Lower lobe of right lung (tissue), 2 donors: ENCODE results near the gene ZFHX3. TPM values are rescaled to one million over a fixed set of nuclear protein-coding genes. Genes with fewer than 3 reads are reported as not detected.

ENCODE experiments used
- ATAC-seq, 2 donors: fragments of 200-7000 bp; cut with Tn5 transposase; one replicate each; pipeline ENCODE4 v1.9.1; 2020 to 2022; ENCODE audit warnings: mild to moderate bottlenecking in 2 of 2, moderate library complexity in 2 of 2
- DNase-seq: peaks from one replicate; pipeline ENCODE4 v3.0.0-alpha.2; 2020
- H3K27ac ChIP-seq: fragments of 200-600 bp; one replicate; pipeline ENCODE4 v1.8.0; 2022
- H3K27me3 ChIP-seq: fragments of 200-600 bp; one replicate; pipeline ENCODE4 v1.8.0; 2022; ENCODE audit warnings: low read depth
- H3K36me3 ChIP-seq: fragments of 200-600 bp; one replicate; pipeline ENCODE4 v1.8.0; 2022; ENCODE audit warnings: mild to moderate bottlenecking
- H3K4me1 ChIP-seq: fragments of 200-600 bp; one replicate; pipeline ENCODE4 v1.8.0; 2022
- H3K4me3 ChIP-seq: fragments of 200-600 bp; one replicate; pipeline ENCODE4 v1.8.0; 2022; ENCODE audit warnings: mild to moderate bottlenecking
- H3K9me3 ChIP-seq: fragments of 200-600 bp; one replicate; pipeline ENCODE4 v1.8.0; 2022
- intact Hi-C: fragments of 100-400 bp; cut with DNase I; formaldehyde crosslinking; loops from one replicate; pipeline ENCODE4 v1.11.0; 2022
- total RNA-seq: library from RNA; stranded (reverse); fragmentation: NEBNext Ultra II Directional; extraction: Animal tissue kit (Norgen Biotek cat#: 25700); gene quantifications from one replicate; pipeline ENCODE4 v1.2.1, GENCODE V29; 2021
- TF ChIP-seq, protein P1 (sequence below): fragments of 200-600 bp; IDR thresholded peaks from one replicate; pipeline ENCODE4 v1.8.0; 2022; ENCODE audit warnings: antibody characterized with exemption, mild to moderate bottlenecking
- donor health status: DM: no; HTN: yes; CAD: no; lungs with severe emphysema.

The ZFHX3 gene
- total RNA-seq, 1 donor from 2014 or later: 29.3 TPM

DNA sequence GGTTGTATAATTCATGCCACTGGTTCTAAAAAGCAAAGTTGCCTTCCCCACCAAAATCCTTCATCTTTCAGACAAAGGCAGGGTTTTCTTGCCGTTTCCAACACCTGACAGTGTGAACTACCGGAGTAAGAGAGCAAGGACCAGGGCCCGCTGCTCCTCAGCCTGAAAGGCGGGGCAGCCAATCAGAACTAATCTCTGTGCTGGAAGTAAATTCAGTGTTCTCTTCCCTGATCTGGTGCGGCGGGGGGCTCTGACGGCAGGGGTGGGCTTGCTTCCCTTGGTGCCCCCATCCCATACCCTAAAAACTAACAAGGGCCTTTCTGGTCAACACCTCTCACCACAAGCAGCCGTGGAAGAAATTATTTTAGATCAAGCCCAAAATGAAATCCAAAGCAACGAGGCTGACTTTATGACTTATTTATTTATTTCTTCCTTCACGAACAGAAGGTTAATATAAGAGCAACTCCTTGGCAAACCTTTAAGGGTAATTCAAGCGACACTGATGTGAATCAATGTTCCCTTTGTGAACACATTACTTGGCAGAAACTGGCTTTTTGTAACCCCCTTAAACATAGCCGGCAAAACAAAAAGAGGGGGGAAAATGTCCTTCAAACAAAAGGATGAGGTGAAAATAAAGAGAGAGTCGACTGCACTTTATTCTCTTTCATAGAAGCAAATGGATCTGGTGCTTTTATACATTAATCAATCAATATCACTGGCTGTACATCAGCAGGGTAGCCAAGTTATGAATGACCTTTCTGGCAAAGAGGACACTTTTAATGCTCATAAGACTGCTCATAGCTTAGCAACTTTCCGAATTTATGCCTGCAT is 189.9 kb downstream of the ZFHX3 start:
- H3K27ac ChIP-seq: no peak overlapping the region
- ATAC-seq: no peak
- no peaks in the 10 kb centered on the region for H3K27me3 ChIP-seq
- intact Hi-C loops: no loop called here
- no peak for DNase-seq
- peaks cover 17% of the 10 kb centered on the region for H3K4me1 ChIP-seq
- no peaks in the 10 kb centered on the region for H3K9me3 ChIP-seq
- no peak overlapping the region for H3K4me3 ChIP-seq
- TF ChIP-seq, protein P1, sequence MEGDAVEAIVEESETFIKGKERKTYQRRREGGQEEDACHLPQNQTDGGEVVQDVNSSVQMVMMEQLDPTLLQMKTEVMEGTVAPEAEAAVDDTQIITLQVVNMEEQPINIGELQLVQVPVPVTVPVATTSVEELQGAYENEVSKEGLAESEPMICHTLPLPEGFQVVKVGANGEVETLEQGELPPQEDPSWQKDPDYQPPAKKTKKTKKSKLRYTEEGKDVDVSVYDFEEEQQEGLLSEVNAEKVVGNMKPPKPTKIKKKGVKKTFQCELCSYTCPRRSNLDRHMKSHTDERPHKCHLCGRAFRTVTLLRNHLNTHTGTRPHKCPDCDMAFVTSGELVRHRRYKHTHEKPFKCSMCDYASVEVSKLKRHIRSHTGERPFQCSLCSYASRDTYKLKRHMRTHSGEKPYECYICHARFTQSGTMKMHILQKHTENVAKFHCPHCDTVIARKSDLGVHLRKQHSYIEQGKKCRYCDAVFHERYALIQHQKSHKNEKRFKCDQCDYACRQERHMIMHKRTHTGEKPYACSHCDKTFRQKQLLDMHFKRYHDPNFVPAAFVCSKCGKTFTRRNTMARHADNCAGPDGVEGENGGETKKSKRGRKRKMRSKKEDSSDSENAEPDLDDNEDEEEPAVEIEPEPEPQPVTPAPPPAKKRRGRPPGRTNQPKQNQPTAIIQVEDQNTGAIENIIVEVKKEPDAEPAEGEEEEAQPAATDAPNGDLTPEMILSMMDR: no peak
- no peaks in the 10 kb centered on the region for H3K36me3 ChIP-seq

GRCh38 chr16:72856797-72857196 is 191.1 kb downstream of the ZFHX3 start:
- TF ChIP-seq, protein P1: no peak
- intact Hi-C loops: no loop called here

GRCh38 chr16:72854267-72854959 is 193.5 kb downstream of the ZFHX3 start:
- intact Hi-C loops: no loop called here
- peak in 1 of 2 donors; percentile 18 for ATAC-seq
- Histone ChIP-seq H3K9me3 (no peaks in the 10 kb centered on the region), H3K27ac (no peak overlapping the region), H3K4me1 (peaks cover 20% of the 10 kb centered on the region), H3K36me3 (no peaks in the 10 kb centered on the region), H3K27me3 (no peaks in the 10 kb centered on the region), H3K4me3 (no peak overlapping the region)
- TF ChIP-seq, protein P1: no peak
- DNase-seq: no peak

More at GRCh38 chr16:72856797-72857196, 191.1 kb downstream of the ZFHX3 start:
- Histone ChIP-seq H3K27me3 (no peaks in the 10 kb centered on the region), H3K4me3 (no peak overlapping the region), H3K9me3 (no peaks in the 10 kb centered on the region), H3K27ac (no peak overlapping the region), H3K4me1 (peaks cover 17% of the 10 kb centered on the region), H3K36me3 (no peaks in the 10 kb centered on the region)
- DNase-seq: no peak
- ATAC-seq: no peak

GRCh38 chr16:72853575-72854266 is 194.2 kb downstream of the ZFHX3 start:
- no peaks in the 10 kb centered on the region for H3K27me3 ChIP-seq
- H3K4me1 ChIP-seq: peaks cover 25% of the 10 kb centered on the region
- ATAC-seq: peak in 1 of 2 donors; percentile 13
- intact Hi-C loops: no loop called here
- TF ChIP-seq, protein P1: no peak
- DNase-seq: no peak
- H3K4me3 ChIP-seq: no peak overlapping the region
- no peak overlapping the region for H3K27ac ChIP-seq
- H3K9me3 ChIP-seq: no peaks in the 10 kb centered on the region
- H3K36me3 ChIP-seq: no peaks in the 10 kb centered on the region

- Histone ChIP-seq H3K4me3 (no peak overlapping the region), H3K36me3 (no peaks in the 10 kb centered on the region), H3K4me1 (peaks cover 26% of the 10 kb centered on the region), H3K27me3 (no peaks in the 10 kb centered on the region), H3K27ac (no peak overlapping the region), H3K9me3 (no peaks in the 10 kb centered on the region)
- ATAC-seq: no peak
- TF ChIP-seq, protein P1: no peak
- no peak for DNase-seq
- intact Hi-C loops: no loop called here
These were observed 195.5 kb downstream of the ZFHX3 start for GRCh38 chr16:72852421-72852820.
